WTC11 (cell line): ENCODE measurements around the gene SRMS. TPM values are rescaled to one million over a fixed set of nuclear protein-coding genes. Genes with fewer than 3 reads are reported as not detected.

ENCODE experiments used
- ATAC-seq: fragments of 200-7000 bp; cut with Tn5 transposase; 2 replicates; pipeline ENCODE4 v1.10.0; 2021; ENCODE audit warnings: mild to moderate bottlenecking, moderate library complexity
- CTCF ChIA-PET: fragments of 300-600 bp; sonication (Branson Sonifier 250); formaldehyde crosslinking; loops from one replicate; lab custom pipeline; 2021; ENCODE audit warnings: antibody characterized with exemption; lab: Charles Lee
- POLR2A ChIA-PET: fragments of 350-600 bp; sonication (Branson Sonifier 250); formaldehyde crosslinking; loops from one replicate; lab custom pipeline; 2021; ENCODE audit warnings: antibody characterized with exemption; lab: Charles Lee
- DNase-seq: peaks from one replicate; pipeline ENCODE4 v3.0.0; 2021; ENCODE audit warnings: low spot score
- H3K27ac Mint-ChIP-seq: 2 replicates; pipeline ENCODE4 v1.8.0; 2021; ENCODE audit warnings: mixed read lengths
- H3K27me3 Mint-ChIP-seq: 2 replicates; pipeline ENCODE4 v1.8.0; 2021; ENCODE audit warnings: low read depth, mild to moderate bottlenecking, moderate library complexity, mixed read lengths
- H3K36me3 Mint-ChIP-seq: 2 replicates; pipeline ENCODE4 v1.8.0; 2021; ENCODE audit warnings: mixed read lengths
- H3K4me1 Mint-ChIP-seq: 2 replicates; pipeline ENCODE4 v1.8.0; 2022; ENCODE audit warnings: mixed read lengths
- H3K4me3 Mint-ChIP-seq: 2 replicates; pipeline ENCODE4 v1.8.0; 2021; ENCODE audit warnings: mild to moderate bottlenecking, moderate library complexity, mixed read lengths
- H3K9me3 Mint-ChIP-seq: 2 replicates; pipeline ENCODE4 v1.8.0; 2021; ENCODE audit warnings: mixed read lengths
- ATF1 ChIP-seq: sonication (generic); formaldehyde crosslinking; IDR thresholded peaks from 2 replicates; pipeline ENCODE4 v1.8.1; 2023; ENCODE audit warnings: mild to moderate bottlenecking, moderate library complexity, missing genetic modification reagents
- CDX4 ChIP-seq: fragments of 250-450 bp; sonication (Bioruptor Pico); IDR thresholded peaks from 2 replicates; pipeline ENCODE4 v1.9.0; 2021; ENCODE audit warnings: moderate library complexity, mild to moderate bottlenecking, inconsistent platforms, borderline replicate concordance
- CREB1 ChIP-seq: sonication (generic); formaldehyde crosslinking; IDR thresholded peaks from 2 replicates; pipeline ENCODE4 v1.8.0; 2023; ENCODE audit warnings: mild to moderate bottlenecking, missing genetic modification reagents
- GRHL2 ChIP-seq: fragments of 250-450 bp; sonication (Bioruptor Pico); IDR thresholded peaks from 2 replicates; pipeline ENCODE4 v1.8.0; 2022; ENCODE audit warnings: mild to moderate bottlenecking, moderate library complexity; ENCODE audit not compliant: insufficient replicate concordance, severe bottlenecking
- IRF2 ChIP-seq: sonication (generic); formaldehyde crosslinking; IDR thresholded peaks from 2 replicates; pipeline ENCODE4 v1.8.0; 2022; ENCODE audit warnings: low read depth, missing genetic modification reagents, borderline replicate concordance
- MXD4 ChIP-seq: fragments of 250-450 bp; sonication (Bioruptor Pico); IDR thresholded peaks from 2 replicates; pipeline ENCODE4 v1.8.0; 2021; ENCODE audit warnings: mild to moderate bottlenecking, moderate library complexity, borderline replicate concordance
- PRDM15 ChIP-seq: sonication (generic); formaldehyde crosslinking; IDR thresholded peaks from 2 replicates; pipeline ENCODE4 v1.8.0; 2022; ENCODE audit warnings: missing genetic modification reagents
- PREB ChIP-seq: sonication (generic); formaldehyde crosslinking; IDR thresholded peaks from 2 replicates; pipeline ENCODE4 v1.8.1; 2022; ENCODE audit warnings: mild to moderate bottlenecking, missing genetic modification reagents, moderate library complexity, borderline replicate concordance
- TEAD1 ChIP-seq: sonication (generic); formaldehyde crosslinking; IDR thresholded peaks from 2 replicates; pipeline ENCODE4 v1.8.0; 2022; ENCODE audit warnings: mild to moderate bottlenecking, missing genetic modification reagents
- USF2 ChIP-seq: sonication (generic); formaldehyde crosslinking; IDR thresholded peaks from 2 replicates; pipeline ENCODE4 v1.8.1; 2023; ENCODE audit warnings: mild to moderate bottlenecking, missing genetic modification reagents, moderate library complexity
- ZNF219 ChIP-seq: sonication (generic); formaldehyde crosslinking; IDR thresholded peaks from 2 replicates; pipeline ENCODE4 v1.8.0; 2023; ENCODE audit warnings: missing genetic modification reagents, mild to moderate bottlenecking, borderline replicate concordance
- ZNF396 ChIP-seq: fragments of 250-450 bp; sonication (Bioruptor Pico); IDR thresholded peaks from 2 replicates; pipeline ENCODE4 v1.8.0; 2021; ENCODE audit warnings: mild to moderate bottlenecking, moderate library complexity, borderline replicate concordance
- ZNF416 ChIP-seq: fragments of 250-450 bp; sonication (Bioruptor Pico); IDR thresholded peaks from 2 replicates; pipeline ENCODE4 v1.9.0; 2021; ENCODE audit warnings: mild to moderate bottlenecking, inconsistent platforms
- total RNA-seq: library from RNA; stranded (reverse); gene quantifications from 3 replicates; pipeline ENCODE4 v1.2.3, GENCODE V29; 2021
- TF ChIP-seq, protein P1 (sequence below): sonication (generic); formaldehyde crosslinking; IDR thresholded peaks from 2 replicates; pipeline ENCODE4 v1.8.0; 2022; ENCODE audit warnings: mild to moderate bottlenecking, missing genetic modification reagents
- TF ChIP-seq, protein P2 (sequence below): fragments of 200-600 bp; IDR thresholded peaks from 2 replicates; pipeline ENCODE4 v1.8.0; 2022; ENCODE audit warnings: antibody characterized with exemption
- TF ChIP-seq, protein P3 (sequence below): sonication (generic); formaldehyde crosslinking; conservative IDR thresholded peaks from 2 replicates; pipeline ENCODE4 v1.8.1; 2023; ENCODE audit warnings: mild to moderate bottlenecking, low read depth, missing genetic modification reagents, moderate library complexity

The SRMS gene
- total RNA-seq, 1 experiment from 2014 or later: 0.26 TPM

GRCh38 chr20:63497138-63497945, 50.2 kb downstream of the SRMS start (continued):
- TF ChIP-seq, protein P1, sequence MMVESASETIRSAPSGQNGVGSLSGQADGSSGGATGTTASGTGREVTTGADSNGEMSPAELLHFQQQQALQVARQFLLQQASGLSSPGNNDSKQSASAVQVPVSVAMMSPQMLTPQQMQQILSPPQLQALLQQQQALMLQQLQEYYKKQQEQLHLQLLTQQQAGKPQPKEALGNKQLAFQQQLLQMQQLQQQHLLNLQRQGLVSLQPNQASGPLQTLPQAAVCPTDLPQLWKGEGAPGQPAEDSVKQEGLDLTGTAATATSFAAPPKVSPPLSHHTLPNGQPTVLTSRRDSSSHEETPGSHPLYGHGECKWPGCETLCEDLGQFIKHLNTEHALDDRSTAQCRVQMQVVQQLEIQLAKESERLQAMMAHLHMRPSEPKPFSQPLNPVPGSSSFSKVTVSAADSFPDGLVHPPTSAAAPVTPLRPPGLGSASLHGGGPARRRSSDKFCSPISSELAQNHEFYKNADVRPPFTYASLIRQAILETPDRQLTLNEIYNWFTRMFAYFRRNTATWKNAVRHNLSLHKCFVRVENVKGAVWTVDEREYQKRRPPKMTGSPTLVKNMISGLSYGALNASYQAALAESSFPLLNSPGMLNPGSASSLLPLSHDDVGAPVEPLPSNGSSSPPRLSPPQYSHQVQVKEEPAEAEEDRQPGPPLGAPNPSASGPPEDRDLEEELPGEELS (CRISPR knock-in tag): no peak
- TF ChIP-seq, protein P2, sequence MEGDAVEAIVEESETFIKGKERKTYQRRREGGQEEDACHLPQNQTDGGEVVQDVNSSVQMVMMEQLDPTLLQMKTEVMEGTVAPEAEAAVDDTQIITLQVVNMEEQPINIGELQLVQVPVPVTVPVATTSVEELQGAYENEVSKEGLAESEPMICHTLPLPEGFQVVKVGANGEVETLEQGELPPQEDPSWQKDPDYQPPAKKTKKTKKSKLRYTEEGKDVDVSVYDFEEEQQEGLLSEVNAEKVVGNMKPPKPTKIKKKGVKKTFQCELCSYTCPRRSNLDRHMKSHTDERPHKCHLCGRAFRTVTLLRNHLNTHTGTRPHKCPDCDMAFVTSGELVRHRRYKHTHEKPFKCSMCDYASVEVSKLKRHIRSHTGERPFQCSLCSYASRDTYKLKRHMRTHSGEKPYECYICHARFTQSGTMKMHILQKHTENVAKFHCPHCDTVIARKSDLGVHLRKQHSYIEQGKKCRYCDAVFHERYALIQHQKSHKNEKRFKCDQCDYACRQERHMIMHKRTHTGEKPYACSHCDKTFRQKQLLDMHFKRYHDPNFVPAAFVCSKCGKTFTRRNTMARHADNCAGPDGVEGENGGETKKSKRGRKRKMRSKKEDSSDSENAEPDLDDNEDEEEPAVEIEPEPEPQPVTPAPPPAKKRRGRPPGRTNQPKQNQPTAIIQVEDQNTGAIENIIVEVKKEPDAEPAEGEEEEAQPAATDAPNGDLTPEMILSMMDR: no peak
- no peak for TF ChIP-seq TEAD1 (CRISPR knock-in tag)
- no peak for TF ChIP-seq PRDM15 (CRISPR knock-in tag)
- no peak for TF ChIP-seq ATF1 (CRISPR knock-in tag)
- no peak for TF ChIP-seq USF2 (CRISPR knock-in tag)
- no peak for TF ChIP-seq IRF2 (CRISPR knock-in tag)
- TF ChIP-seq GRHL2: no peak

GRCh38 chr20:63496596-63497120, 50.9 kb downstream of the SRMS start:
- CTCF ChIA-PET: interaction anchor here (0.6 to 3.4 kb wide), 62 partner anchors 8 to 834 kb away, joined by 3 to 50 read pairs (median 5); partner anchors contain the start of genes COL20A1, HELZ2, KCNQ2 and PPDPF
- Mint-ChIP-seq H3K4me1 (peaks cover 7% of the 10 kb centered on the region), H3K36me3 (peaks cover 11% of the 10 kb centered on the region), H3K4me3 (peak overlapping the region; percentile 52; the same call in 1 of the 2 replicates), H3K9me3 (peaks cover 9% of the 10 kb centered on the region), H3K27me3 (peaks cover 37% of the 10 kb centered on the region), H3K27ac (no peak overlapping the region)
- DNase-seq: no peak
- POLR2A ChIA-PET: interaction anchor here (0.8 kb wide), 2 partner anchors 30 to 583 kb away, joined by 3 read pairs; partner anchors contain the start of gene OPRL1
- ATAC-seq: peak; percentile 4; the same call in 1 of the 2 replicates
- TF ChIP-seq ZNF219 (CRISPR knock-in tag): no peak
- TF ChIP-seq TEAD1 (CRISPR knock-in tag): no peak
- TF ChIP-seq, protein P1 (CRISPR knock-in tag): no peak
- no peak for TF ChIP-seq IRF2 (CRISPR knock-in tag)
- TF ChIP-seq CREB1 (CRISPR knock-in tag): no peak
- TF ChIP-seq PREB (CRISPR knock-in tag): no peak
- no peak for TF ChIP-seq ZNF416 (CRISPR knock-in tag)
- no peak for TF ChIP-seq MXD4 (CRISPR knock-in tag)
- no peak for TF ChIP-seq CDX4 (CRISPR knock-in tag)
- TF ChIP-seq ZNF396 (CRISPR knock-in tag): no peak
- TF ChIP-seq, protein P3, sequence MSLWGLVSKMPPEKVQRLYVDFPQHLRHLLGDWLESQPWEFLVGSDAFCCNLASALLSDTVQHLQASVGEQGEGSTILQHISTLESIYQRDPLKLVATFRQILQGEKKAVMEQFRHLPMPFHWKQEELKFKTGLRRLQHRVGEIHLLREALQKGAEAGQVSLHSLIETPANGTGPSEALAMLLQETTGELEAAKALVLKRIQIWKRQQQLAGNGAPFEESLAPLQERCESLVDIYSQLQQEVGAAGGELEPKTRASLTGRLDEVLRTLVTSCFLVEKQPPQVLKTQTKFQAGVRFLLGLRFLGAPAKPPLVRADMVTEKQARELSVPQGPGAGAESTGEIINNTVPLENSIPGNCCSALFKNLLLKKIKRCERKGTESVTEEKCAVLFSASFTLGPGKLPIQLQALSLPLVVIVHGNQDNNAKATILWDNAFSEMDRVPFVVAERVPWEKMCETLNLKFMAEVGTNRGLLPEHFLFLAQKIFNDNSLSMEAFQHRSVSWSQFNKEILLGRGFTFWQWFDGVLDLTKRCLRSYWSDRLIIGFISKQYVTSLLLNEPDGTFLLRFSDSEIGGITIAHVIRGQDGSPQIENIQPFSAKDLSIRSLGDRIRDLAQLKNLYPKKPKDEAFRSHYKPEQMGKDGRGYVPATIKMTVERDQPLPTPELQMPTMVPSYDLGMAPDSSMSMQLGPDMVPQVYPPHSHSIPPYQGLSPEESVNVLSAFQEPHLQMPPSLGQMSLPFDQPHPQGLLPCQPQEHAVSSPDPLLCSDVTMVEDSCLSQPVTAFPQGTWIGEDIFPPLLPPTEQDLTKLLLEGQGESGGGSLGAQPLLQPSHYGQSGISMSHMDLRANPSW (CRISPR knock-in tag): no peak
